OCI-LY7 (cell line): Measurements from ENCODE around the gene CDK5. TPM values are rescaled to one million over a fixed set of nuclear protein-coding genes. Genes with fewer than 3 reads are reported as not detected.

Experiments used
- BruUV-seq: library from RNA; stranded (reverse); fragments of 400-500 nt; replicated peaks from 2 replicates; lab custom pipeline; 2021; lab: Mats Ljungman, UMichigan
- CTCF ChIA-PET: fragments of 300-600 bp; sonication (Branson Sonifier 250); formaldehyde crosslinking; loops from one replicate; lab custom pipeline; 2022; ENCODE audit warnings: antibody characterized with exemption; ENCODE audit not compliant: unreplicated experiment; lab: Charles Lee
- POLR2A ChIA-PET: fragments of 300-600 bp; sonication (Branson Sonifier 250); formaldehyde crosslinking; loops from one replicate; lab custom pipeline; 2022; ENCODE audit warnings: antibody characterized with exemption; lab: Charles Lee
- DNase-seq: peaks from one replicate; pipeline ENCODE4 v3.0.0-alpha.2; 2015; ENCODE audit warnings: low spot score
- H2AFZ ChIP-seq: fragments of 200-600 bp; sonication (generic), shearing (Covaris generic); 2 replicates; pipeline ENCODE4 v1.6.1; 2014; ENCODE audit warnings: mild to moderate bottlenecking, antibody characterized with exemption, low read length, moderate library complexity
- H3K27ac ChIP-seq: fragments of 200-600 bp; sonication (generic); 2 replicates; pipeline ENCODE4 v1.5.1; 2014; ENCODE audit warnings: mixed run types, low read depth, mild to moderate bottlenecking, moderate library complexity, low read length, inconsistent platforms; ENCODE audit not compliant: poor library complexity, severe bottlenecking
- H3K36me3 ChIP-seq: fragments of 200-600 bp; sonication (generic); 2 replicates; pipeline ENCODE4 v1.6.1; 2014; ENCODE audit warnings: mild to moderate bottlenecking, antibody characterized with exemption, low read length, moderate library complexity, mixed read lengths; ENCODE audit not compliant: insufficient read depth
- H3K4me1 ChIP-seq: fragments of 200-600 bp; sonication (generic); 2 replicates; pipeline ENCODE4 v1.5.1; 2014; ENCODE audit warnings: mild to moderate bottlenecking, low read length; ENCODE audit not compliant: insufficient read depth, poor library complexity, severe bottlenecking
- H3K4me2 ChIP-seq: fragments of 200-600 bp; sonication (generic); 2 replicates; pipeline ENCODE4 v1.6.1; 2014; ENCODE audit warnings: mild to moderate bottlenecking, low read length
- H3K4me3 ChIP-seq: fragments of 200-600 bp; sonication (generic); 2 replicates; pipeline ENCODE4 v1.5.1; 2014; ENCODE audit warnings: mild to moderate bottlenecking, low read depth, low read length; ENCODE audit not compliant: poor library complexity, severe bottlenecking
- H3K79me2 ChIP-seq: fragments of 200-600 bp; sonication (generic); 2 replicates; pipeline ENCODE4 v1.6.1; 2016; ENCODE audit warnings: low read depth, mild to moderate bottlenecking, low read length, moderate library complexity, mixed read lengths; ENCODE audit not compliant: insufficient read depth
- H3K9me2 ChIP-seq: fragments of 200-600 bp; sonication (generic); 2 replicates; pipeline ENCODE4 v1.6.1; 2016; ENCODE audit warnings: mild to moderate bottlenecking, low read length, mixed read lengths; ENCODE audit not compliant: insufficient read depth
- H3K9me3 ChIP-seq: fragments of 200-600 bp; sonication (generic); 2 replicates; pipeline ENCODE4 v1.6.1; 2014; ENCODE audit warnings: mild to moderate bottlenecking, mixed run types, low read length, mixed read lengths
- H4K20me1 ChIP-seq: fragments of 200-600 bp; sonication (generic); 2 replicates; pipeline ENCODE4 v1.6.1; 2014; ENCODE audit warnings: mild to moderate bottlenecking, antibody characterized with exemption, low read length, moderate library complexity, mixed read lengths; ENCODE audit not compliant: insufficient read depth
- CTCF ChIP-seq: fragments of 200-600 bp; sonication (generic); conservative IDR thresholded peaks from 2 replicates; pipeline ENCODE4 v1.5.1; 2014; ENCODE audit warnings: mild to moderate bottlenecking, antibody characterized with exemption, low read length, moderate library complexity, mixed read lengths
- EZH2phosphoT487 ChIP-seq: fragments of 200-600 bp; sonication (generic); IDR thresholded peaks from 2 replicates; pipeline ENCODE4 v1.6.1; 2018; ENCODE audit warnings: low read depth, borderline replicate concordance, mild to moderate bottlenecking, mixed run types, antibody characterized with exemption, low read length, moderate library complexity, mixed read lengths
- intact Hi-C: fragments of 100-400 bp; cut with micrococcal nuclease; formaldehyde crosslinking; loops from one replicate; pipeline ENCODE4 v1.10.0; 2022; ENCODE audit not compliant: unreplicated experiment
- total RNA-seq, 2 experiments: library from RNA; depleted of rRNA in 1 of 2; stranded (reverse); fragments of >200 nt in 1 of 2; shearing (Covaris generic) in 1 of 2; gene quantifications; 2 replicates each; pipeline ENCODE4 v1.2.3, GENCODE V29; 2014 to 2022

Gene CDK5
- total RNA-seq, 2 experiments from 2014 or later, result 23.7 to 30.9 TPM

- Histone ChIP-seq H3K4me3 (no peak overlapping the region), H3K9me3 (no peaks in the 10 kb centered on the region), H3K36me3 (peaks cover 14% of the 10 kb centered on the region), H4K20me1 (no peaks in the 10 kb centered on the region), H3K4me2 (no peak overlapping the region), H3K9me2 (no peaks in the 10 kb centered on the region), H2AFZ (no peak overlapping the region), H3K27ac (no peak overlapping the region), H3K4me1 (no peaks in the 10 kb centered on the region), H3K79me2 (no peaks in the 10 kb centered on the region)
- POLR2A ChIA-PET, result no interaction called here
- BruUV-seq, result no TSS peak
- CTCF ChIA-PET, result no interaction called here
- intact Hi-C loops, result no loop called here
- no peak for DNase-seq
- TF ChIP-seq EZH2phosphoT487 (no peak), CTCF (no peak)
Observed at GRCh38 chr7:151040616-151041375, 16.9 kb downstream of the CDK5 start.

GRCh38 chr7:151039850-151040548, 17.7 kb downstream of the CDK5 start:
- BruUV-seq, result no TSS peak
- Histone ChIP-seq H3K4me1 (no peaks in the 10 kb centered on the region), H4K20me1 (no peaks in the 10 kb centered on the region), H3K9me3 (no peaks in the 10 kb centered on the region), H3K79me2 (no peaks in the 10 kb centered on the region), H3K27ac (no peak overlapping the region), H3K4me3 (no peak overlapping the region), H3K4me2 (no peak overlapping the region), H3K9me2 (no peaks in the 10 kb centered on the region), H3K36me3 (peaks cover 14% of the 10 kb centered on the region), H2AFZ (no peak overlapping the region)
- TF ChIP-seq CTCF (no peak), EZH2phosphoT487 (no peak)
- no peak for DNase-seq
- ChIA-PET POLR2A (no interaction called here), CTCF (no interaction called here)
- intact Hi-C loops, result no loop called here
